Cerebellar nuclear complex (tissue), 1 donor: ENCODE measurements around the gene IL36B.

Experiments
- DNase-seq, 2 experiments: peaks; one replicate each; lab custom pipeline; 2025; lab: John Stamatoyannopoulos, UW

The IL36B gene

DNA sequence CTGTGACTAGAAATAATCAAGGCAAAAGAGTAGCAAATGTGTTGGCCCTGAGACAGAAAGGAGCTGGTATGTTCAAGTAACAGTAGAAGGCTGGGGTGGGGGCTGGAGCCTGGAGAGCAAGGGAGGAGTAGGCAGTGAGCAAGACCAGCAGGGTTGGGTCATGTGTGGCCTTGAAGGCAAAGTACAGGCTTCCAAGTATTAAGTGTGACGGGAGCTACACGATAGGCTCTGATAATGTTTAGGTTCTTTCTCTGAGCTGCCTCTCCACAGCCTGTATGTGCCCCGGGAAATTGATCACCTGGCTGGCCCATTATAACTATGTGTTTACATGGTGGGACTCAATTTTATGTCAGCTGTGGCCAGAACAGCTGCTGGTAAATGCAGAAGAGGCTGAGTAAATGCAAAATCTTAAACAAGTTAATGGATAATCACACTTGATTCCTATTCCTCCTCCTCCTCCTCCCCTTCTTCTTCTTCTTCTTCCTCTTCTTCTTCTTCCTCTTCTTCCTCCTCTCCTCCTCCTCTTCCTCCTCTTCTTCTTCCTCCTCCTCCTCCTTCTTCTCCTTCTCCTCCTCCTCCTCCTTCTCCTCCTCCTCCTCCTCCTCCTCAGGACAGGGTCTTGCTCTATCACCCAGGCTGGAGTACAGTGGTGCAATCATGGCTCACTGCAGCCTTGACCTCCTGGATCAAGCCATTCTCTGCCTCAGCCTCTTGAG lies 24.4 kb upstream of the IL36B start:
- no peak for DNase-seq

DNA sequence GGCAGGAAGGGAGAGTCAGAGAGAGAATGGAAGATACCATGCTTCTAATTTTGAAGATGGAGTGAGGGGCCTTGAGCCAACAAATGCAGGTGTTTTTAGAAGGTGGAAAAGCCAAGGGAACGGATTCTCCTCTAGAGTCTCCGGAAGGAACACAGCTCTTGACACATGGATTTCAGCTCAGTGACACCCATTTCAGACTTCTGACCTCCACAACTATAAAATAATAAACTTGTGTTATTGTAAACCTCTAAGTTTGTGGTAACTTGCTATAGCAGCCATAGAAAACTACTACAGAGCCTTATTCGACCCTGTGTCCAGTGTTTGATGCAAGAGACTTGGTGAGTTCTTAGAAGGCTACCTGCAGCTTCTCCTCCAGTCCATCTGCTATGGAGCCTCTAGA lies 22.9 kb upstream of the IL36B start:
- DNase-seq = no peak

DNA sequence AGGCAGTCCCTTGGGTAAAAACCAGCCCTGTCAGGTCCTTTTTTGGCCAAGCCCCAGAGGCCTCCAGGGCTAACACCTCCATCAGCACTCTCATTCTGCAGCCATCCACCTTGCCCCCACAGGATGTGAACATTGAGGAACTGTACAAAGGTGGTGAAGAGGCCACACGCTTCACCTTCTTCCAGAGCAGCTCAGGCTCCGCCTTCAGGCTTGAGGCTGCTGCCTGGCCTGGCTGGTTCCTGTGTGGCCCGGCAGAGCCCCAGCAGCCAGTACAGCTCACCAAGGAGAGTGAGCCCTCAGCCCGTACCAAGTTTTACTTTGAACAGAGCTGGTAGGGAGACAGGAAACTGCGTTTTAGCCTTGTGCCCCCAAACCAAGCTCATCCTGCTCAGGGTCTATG lies 22.4 kb upstream of the IL36B start:
- no peak for DNase-seq

DNA sequence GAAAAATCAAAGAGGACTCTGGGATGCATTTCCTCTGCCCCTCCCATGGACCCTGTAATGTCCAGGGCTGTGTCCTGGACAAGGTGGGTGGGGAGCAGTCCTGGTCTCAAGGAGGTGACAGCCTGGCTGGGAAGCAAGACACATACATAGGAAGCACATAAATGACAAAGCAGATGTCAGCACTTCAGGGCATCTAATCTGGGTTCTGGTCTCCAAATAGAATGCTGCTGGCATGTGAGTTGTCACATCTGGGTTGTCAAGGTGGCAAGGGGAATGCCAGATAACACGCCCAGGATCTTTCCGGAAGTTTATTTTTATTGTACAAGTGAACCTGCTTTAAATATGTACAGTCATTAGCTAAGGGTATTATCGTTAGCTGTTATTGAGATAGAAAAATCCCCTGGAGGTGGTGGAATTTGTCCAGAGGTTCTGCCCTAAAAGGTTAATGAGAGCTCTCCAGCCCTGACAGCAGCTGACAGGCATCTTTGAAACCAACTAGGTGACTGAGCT lies 20.7 kb upstream of the IL36B start:
- no peak for DNase-seq

DNA sequence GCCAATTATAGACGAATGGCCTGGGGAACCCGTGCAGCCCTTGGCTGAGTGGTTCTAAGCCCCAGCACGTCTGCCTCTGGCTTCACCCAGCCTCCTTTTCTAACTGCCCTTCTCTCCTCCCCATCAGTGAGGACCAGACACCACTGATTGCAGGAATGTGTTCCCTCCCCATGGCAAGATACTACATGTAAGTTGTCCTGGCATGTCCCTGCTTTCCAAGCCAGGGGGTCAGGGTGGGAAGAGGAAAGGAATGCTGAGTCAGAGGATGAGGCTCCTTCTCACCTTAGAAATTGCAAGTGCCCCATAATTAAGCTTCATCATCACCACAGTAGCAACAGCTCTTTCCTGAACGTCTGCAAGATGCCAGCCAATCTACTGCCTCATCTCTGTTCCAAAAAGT lies 19.9 kb upstream of the IL36B start:
- DNase-seq = no peak

DNA sequence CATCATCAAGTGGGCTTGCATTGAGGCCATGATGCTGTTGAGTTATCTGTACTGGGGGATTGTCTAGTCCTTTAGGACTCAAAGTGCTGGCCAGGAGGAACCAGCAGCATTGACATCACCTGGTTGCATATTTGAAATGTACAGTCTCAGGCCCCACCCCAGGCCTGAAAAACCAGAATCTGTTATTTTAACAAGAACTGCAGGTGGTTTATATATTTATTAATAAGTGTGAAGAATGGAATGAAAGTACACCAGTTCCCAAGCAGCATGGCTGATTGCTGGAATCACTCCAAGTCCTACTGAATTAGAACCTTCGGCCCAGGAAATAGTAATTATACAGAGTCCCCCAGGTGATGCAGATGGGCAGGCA lies 17.9 kb upstream of the IL36B start:
- no peak for DNase-seq

DNA sequence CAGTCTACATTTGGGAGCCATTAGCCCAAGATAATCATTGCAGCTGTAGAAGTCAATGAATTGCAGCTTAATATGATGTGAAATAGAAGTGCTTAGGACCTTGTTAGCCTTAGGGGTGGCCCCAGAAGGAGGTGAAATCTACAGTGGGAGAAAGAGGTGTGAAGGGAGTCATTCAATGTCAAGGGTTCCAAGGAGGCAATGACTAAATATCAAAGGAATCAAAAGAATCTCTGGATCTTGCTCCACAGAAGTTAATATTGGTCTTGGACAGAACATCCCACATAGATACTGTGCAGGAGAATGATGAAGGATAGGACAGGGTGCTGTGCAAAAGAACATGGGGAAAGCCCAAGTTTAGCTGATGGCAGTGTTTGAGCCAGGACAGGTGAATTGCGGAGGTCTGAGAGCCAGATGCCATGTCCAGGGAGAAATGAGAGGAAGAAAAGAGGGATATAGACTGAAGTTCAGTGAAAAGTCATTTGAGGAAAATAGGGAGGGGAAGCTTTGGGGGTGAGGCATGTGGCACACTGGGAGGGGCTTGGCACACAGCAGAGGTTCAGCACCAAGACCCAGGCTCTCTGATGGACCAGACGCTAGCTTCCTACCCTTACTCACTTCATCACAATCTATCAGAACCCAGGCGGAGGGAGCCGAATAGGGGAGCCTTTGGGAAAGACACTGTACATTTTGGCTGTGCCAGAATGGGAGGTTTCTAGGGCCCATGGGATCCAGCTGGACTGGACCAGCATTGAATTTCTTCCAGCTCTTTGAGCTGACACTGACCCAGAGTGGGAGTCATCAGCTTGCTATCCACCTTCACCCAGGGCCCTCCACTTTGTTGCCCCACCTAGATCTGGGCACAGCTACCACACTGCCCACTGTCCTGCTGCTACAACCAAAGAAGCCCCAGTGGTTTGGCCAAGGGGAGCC lies 17.3 kb upstream of the IL36B start:
- no peak for DNase-seq

DNA sequence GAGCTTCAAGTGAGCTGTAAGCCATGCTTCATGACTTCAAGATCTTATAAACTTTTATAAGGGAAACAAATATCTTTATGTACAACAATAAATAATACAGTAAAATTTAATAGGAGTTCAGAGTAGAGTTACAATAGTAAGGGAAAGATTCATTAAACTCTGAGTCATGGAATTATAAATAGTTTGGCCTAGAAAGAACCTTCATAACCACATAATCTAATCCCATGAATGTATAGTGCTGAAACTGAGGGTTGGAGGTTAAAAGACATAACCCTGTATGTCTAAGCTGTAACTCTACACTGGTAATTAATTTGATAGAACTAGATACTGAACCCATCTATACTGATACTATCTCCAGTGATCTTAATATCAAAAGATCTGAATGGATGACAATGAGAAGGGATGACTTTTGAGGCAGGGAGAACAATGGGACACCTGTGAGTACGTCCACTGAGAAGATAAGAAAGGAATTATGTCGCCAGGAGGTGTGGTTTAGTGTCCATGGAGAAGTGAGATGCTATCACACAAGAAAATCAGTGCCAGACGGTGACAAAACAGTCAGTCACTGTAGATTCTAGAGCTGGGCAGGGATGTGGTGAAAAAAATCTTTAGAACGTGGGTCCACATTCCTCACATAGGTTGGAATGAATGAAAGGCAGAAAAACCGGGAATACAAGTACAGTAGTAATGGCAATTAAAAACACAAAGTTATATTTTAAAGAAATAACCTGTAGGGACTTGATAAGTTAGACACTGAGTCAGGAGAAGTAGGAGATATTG lies 16.2 kb upstream of the IL36B start:
- no peak for DNase-seq

DNA sequence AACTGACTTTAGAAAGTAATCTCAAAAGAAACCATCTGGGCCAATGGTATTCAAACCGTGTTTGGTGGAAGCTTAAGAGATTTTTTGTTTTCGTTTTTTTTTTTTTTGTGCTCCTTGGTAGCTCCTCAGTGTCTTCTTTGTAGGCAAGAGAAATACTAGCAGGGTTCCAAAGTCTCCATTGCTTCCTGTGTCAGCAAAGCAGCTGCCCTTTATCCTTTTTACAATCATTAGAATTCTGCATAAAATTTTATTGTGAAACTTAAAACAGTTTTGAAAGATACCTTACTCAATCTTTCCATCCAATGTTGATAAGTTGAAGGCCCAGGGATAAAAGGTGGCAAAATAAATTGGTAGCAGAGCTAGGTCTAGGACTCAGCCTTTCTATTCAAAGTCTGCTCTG lies 15.6 kb upstream of the IL36B start:
- DNase-seq = no peak

DNA sequence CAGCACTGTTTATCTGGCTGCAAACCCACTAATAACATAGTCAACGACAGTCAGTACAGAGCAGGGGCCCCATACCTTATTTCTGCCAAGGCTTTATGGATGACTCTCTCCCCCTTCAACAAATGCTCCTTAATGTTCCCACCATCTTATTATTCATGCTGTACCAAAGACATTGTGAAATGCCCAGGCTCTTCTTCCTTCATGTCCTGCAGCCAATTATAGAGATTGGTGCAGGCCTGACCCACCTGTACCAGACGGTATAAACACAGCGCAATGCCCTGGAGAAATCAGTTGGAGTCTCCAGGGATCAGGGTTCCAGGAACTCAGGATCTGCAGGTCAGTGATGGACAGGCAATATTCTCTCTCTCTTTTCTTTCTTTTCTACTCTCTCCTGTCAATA lies 15.0 kb upstream of the IL36B start, which contains the start of gene IL1F10:
TSS of gene IL1F10 (plus strand) at position 290 of the 400 bp plus-strand sequence. CDS start 4,769 bp downstream, outside the sequence.
- no peak for DNase-seq

DNA sequence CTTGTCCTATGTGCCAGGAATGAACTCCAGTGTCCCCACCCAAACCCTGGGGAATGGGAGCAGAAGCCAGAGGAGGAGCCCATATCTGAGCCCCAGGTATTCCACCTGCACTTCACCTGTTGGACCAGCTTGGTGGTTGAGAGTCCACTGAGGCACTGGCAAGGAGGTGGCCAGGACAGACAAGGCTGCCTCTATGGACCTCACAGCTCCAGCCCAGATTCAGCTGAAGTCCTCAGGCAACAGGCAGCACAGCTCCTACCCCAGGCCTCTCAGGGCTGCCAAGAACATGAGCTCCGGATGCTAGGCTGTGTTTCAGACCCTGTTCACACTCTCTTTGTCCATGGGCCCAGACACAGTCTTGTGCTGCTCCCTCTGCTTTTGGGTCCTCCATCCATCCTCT lies 12.2 kb upstream of the IL36B start:
- DNase-seq = no peak

DNA sequence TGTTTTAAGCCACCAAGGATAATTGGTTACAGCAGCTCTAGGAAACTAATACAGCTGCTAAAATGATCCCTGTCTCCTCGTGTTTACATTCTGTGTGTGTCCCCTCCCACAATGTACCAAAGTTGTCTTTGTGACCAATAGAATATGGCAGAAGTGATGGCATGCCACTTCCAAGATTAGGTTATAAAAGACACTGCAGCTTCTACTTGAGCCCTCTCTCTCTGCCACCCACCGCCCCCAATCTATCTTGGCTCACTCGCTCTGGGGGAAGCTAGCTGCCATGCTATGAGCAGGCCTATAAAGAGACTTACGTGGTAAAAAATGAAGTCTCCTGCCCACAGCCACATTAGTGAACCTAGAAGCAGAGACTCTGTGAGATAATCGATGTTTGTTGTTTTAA lies 11.6 kb upstream of the IL36B start:
- DNase-seq = no peak

DNA sequence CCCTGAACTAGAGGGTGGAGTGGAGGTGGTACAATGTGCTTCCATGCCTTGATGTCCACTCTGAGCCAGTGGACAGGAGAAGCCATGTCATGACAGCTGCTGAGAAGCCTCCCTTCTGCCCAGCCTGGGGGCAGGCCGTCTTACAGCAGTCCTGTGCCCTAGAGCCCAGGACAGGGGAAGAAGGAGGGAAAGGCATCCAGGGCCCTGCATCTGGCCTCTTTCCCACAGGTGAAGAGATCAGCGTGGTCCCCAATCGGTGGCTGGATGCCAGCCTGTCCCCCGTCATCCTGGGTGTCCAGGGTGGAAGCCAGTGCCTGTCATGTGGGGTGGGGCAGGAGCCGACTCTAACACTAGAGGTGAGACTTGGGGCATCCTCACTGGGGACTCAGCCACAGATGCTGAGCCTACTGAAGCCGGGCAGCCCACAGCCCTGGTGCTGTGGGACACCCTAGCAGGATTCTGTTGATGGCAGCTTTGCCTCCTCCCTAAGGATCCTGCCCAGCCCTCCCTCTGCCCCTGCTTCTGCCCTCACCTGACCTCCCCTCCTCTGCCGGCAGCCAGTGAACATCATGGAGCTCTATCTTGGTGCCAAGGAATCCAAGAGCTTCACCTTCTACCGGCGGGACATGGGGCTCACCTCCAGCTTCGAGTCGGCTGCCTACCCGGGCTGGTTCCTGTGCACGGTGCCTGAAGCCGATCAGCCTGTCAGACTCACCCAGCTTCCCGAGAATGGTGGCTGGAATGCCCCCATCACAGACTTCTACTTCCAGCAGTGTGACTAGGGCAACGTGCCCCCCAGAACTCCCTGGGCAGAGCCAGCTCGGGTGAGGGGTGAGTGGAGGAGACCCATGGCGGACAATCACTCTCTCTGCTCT lies 9.5 kb upstream of the IL36B start:
- no peak for DNase-seq

DNA sequence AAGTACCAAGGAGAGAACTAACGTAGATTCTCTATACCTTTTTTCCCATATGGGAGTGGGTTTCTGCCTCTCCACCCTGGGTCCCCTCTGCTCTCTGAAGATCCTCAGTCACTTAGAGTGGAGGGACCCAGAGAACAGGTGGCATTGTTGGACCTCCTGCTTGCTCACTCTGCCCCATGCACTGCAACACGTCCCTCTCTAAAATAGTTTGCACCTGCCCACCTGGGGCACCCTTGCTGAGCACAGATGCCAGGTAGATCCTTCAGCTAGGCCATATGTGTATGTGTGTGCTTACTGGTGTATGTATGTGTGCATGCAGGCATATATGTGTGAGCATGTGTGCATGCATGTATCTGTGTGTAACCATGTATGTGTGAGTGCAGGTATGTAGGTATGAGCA lies 8.6 kb upstream of the IL36B start:
- DNase-seq = no peak

DNA sequence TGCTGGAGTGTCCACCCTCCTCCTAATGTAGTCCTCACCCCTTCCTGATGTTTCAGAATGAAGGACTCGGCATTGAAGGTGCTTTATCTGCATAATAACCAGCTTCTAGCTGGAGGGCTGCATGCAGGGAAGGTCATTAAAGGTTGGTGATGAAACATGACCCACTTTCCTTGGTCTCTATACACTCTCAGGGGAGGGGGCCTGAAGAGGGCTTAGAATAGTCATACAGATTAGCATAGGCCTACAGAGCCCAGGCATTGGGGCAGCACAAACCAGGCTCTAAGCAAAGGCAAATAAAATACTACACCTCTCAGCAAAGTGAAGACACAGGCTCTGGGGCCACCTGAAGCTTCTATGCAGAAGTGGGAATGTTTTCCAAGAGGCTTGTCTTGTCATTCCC lies 8.1 kb upstream of the IL36B start:
- DNase-seq = no peak

DNA sequence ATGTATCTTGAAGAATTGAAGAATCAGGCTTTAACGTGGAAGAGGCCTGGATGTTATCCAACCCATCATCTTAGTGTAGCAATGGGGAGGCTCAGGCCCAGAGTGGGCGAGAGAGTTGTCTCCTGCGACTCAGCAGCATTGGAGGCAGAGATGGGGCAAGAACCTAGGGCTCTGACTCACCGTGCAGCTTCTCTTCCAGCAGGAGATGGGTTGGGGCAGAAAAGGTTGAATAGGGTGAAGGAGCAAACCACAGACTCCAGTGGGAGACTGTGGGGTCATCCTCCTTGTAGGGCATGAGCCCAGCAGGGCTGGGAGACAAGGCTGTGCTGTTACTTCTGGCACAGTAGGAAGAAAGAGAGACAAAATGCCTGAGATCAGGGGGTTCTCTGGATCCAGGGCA lies 7.7 kb upstream of the IL36B start:
- DNase-seq = no peak

DNA sequence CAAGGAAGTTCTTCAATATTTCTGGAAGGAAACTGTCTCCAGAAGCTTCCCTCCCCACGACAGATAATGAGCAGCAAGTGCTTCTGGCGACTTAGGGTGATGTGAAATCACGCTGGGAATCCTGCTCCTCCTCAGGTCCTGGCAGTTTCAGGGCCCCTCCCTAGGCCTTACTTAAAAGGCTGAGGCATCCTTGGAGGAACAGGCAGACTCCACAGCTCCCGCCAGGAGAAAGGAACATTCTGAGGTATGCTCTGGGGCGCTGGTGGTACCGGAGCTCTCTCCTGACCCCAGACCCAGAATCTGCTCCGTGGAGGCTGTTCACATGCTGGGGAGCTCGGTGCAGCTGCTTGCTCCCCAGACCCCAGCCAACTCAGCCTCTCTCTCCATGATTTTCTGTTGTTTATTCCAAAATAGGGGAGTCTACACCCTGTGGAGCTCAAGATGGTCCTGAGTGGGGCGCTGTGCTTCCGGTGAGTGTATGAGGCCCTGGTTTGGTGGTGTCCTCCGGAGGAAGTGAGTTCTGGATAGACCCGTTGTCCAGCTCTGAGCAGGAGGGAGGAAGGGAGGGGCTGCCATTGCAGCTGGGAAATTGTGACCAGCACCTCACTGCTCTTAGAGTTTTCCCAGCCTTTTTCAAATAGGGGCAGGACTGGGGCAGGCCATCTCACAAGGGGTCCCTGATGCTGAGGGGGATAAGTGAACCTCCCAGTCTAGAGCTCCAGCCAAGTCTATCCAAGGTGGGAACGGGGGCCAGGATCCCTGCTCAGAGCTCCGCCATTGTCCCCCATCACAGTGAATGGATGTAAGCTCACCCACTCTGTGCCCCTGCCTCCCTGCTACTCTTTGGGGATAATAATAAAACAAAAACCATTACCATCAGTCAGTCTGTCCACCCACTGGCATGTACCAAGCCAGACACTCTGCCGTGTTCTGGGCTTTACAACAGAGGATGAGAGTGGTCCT lies 6.6 kb upstream of the IL36B start, which contains the start of gene IL36RN:
TSS of gene IL36RN (plus strand) at position 201 of the 963 bp plus-strand sequence. CDS start at position 442, 241 bp downstream.
- DNase-seq = no peak

DNA sequence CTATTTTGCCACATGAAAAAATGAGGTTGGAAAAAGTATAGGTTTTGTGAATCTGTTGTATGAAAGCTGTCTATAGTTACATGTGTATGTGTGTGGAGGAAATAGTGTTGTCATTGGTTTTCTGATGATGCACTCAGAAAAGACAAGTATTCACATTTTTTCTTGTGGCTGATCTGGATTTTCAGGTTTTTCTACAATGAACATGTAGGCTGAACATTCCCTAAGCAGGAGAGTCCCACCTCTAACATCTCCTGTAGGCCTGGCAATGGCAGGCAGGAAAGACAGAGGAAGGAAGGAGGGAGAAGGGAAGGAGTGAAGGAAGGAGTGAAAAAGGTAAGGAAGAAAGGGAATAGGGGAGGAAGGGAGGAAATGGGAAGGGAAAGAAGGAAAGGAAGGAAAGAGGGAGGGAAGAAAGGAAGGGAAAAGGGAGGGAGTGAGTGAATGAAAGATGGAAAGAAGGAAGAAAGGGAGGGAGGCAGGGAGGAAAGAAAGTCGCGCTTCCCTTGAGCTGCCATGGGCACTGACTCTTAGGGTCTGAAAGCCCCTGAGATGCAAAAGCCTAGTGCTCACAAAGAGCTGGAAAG lies 5.8 kb upstream of the IL36B start:
- no peak for DNase-seq

DNA sequence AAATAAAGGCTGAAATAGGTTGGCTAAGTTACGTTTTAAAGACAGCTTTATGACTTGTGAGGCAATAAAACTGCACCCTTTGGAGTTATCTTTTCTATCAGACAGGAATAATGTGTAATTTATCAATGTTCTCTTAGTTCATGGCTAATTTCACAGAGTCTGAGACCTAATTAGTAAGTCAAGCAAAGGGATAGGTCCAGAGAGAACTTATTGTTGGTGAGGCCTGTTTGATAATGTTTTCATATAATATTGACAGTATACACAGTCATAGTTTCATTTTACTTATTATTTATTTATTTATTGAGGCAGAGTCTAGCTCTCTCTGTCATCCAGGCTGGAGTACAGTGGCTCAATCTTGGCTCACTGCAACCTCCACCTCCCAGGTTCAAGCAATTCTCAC lies 4.5 kb upstream of the IL36B start:
- DNase-seq = no peak

DNA sequence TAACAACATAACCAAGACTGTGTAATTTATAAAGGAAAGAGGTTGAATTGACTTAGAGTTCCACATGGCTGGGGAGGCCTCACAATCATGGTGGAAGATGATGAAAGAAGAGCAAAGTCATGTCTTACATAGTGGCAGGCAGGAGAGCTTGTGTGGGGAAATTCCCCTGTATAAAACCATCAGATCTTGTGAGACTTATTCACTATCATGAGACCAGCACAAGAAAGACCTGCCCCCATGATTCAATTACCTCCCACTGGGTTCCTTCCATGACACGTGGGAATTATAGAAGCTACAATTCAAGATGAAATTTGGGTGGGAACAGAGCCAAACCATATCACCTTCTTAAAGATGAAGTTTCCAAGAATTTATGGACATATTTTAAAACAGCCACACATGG lies 3.9 kb upstream of the IL36B start:
- no peak for DNase-seq
